Neural progenitor cell (in vitro differentiated cells): ENCODE measurements around the gene SLC43A3. TPM values are rescaled to one million over a fixed set of nuclear protein-coding genes. Genes with fewer than 3 reads are reported as not detected.

Source experiments
- DNase-seq: peaks from one replicate; pipeline ENCODE4 v3.0.0-alpha.2; 2016; ENCODE audit warnings: low spot score
- H2AFZ ChIP-seq: fragments of 200-600 bp; sonication (generic); replicated peaks from 2 replicates; pipeline ENCODE4 v1.6.1; 2016; ENCODE audit warnings: antibody characterized with exemption
- H3F3A ChIP-seq: fragments of 200-600 bp; sonication (generic); 2 replicates; pipeline ENCODE4 v1.6.1; 2016; ENCODE audit warnings: antibody characterized with exemption, low read depth
- H3K27ac ChIP-seq: fragments of 200-600 bp; sonication (generic); 2 replicates; pipeline ENCODE4 v1.5.1; 2016; ENCODE audit warnings: mild to moderate bottlenecking
- H3K27me3 ChIP-seq: fragments of 200-600 bp; sonication (generic); 2 replicates; pipeline ENCODE4 v1.6.1; 2016; ENCODE audit warnings: mild to moderate bottlenecking, moderate library complexity
- H3K36me3 ChIP-seq: fragments of 200-600 bp; sonication (generic); 2 replicates; pipeline ENCODE4 v1.5.1; 2016
- H3K4me1 ChIP-seq: fragments of 200-600 bp; sonication (generic); 2 replicates; pipeline ENCODE4 v1.6.1; 2016; ENCODE audit warnings: mixed run types
- H3K4me2 ChIP-seq: fragments of 200-600 bp; sonication (generic); 2 replicates; pipeline ENCODE4 v1.6.1; 2016
- H3K4me3 ChIP-seq: fragments of 200-600 bp; sonication (generic); 2 replicates; pipeline ENCODE4 v1.5.1; 2016
- H3K79me2 ChIP-seq: fragments of 200-600 bp; sonication (generic); 2 replicates; pipeline ENCODE4 v1.6.1; 2016; ENCODE audit warnings: low read depth
- H3K9ac ChIP-seq: fragments of 200-600 bp; sonication (generic); 2 replicates; pipeline ENCODE4 v1.6.1; 2016
- H3K9me3 ChIP-seq: fragments of 200-600 bp; sonication (generic); 2 replicates; pipeline ENCODE4 v1.5.1; 2016; ENCODE audit warnings: low read depth
- H4K20me1 ChIP-seq: fragments of 200-600 bp; sonication (generic); 2 replicates; pipeline ENCODE4 v1.6.1; 2016; ENCODE audit warnings: low read depth
- H3K27ac Mint-ChIP-seq: 3 replicates; pipeline ENCODE4 v1.8.0; 2021; ENCODE audit warnings: mixed read lengths
- H3K27me3 Mint-ChIP-seq: 2 replicates; pipeline ENCODE4 v1.8.0; 2022; ENCODE audit warnings: low read depth, mild to moderate bottlenecking, inconsistent platforms, moderate library complexity, mixed read lengths; ENCODE audit not compliant: insufficient read depth
- H3K36me3 Mint-ChIP-seq: 3 replicates; pipeline ENCODE4 v1.8.0; 2021; ENCODE audit warnings: mixed read lengths
- H3K4me1 Mint-ChIP-seq: 3 replicates; pipeline ENCODE4 v1.8.0; 2021; ENCODE audit warnings: mixed read lengths
- H3K4me3 Mint-ChIP-seq: 3 replicates; pipeline ENCODE4 v1.8.0; 2021; ENCODE audit warnings: mild to moderate bottlenecking, moderate library complexity, mixed read lengths
- H3K9me3 Mint-ChIP-seq: 3 replicates; pipeline ENCODE4 v1.8.0; 2020; ENCODE audit warnings: mixed read lengths
- CTCF ChIP-seq: fragments of 200-600 bp; sonication (generic); IDR thresholded peaks from 2 replicates; pipeline ENCODE4 v1.5.1; 2017; ENCODE audit warnings: antibody characterized with exemption, mild to moderate bottlenecking
- EZH2 ChIP-seq: fragments of 200-600 bp; sonication (generic); IDR thresholded peaks from 2 replicates; pipeline ENCODE4 v1.6.1; 2017; ENCODE audit warnings: antibody characterized with exemption, mild to moderate bottlenecking, moderate library complexity
- EZH2phosphoT487 ChIP-seq: fragments of 200-600 bp; sonication (generic); IDR thresholded peaks from 2 replicates; pipeline ENCODE4 v1.6.1; 2017; ENCODE audit warnings: antibody characterized with exemption
- total RNA-seq: library from RNA; depleted of rRNA; stranded (reverse); fragments of >200 nt; gene quantifications from 2 replicates; pipeline ENCODE4 v1.2.3, GENCODE V29; 2015; ENCODE audit warnings: low replicate concordance

The SLC43A3 gene
- total RNA-seq, 1 donor from 2014 or later, result 5.6 TPM

- no peaks in the 10 kb centered on the region for H4K20me1 ChIP-seq
- no peak for DNase-seq
- peaks cover 23% of the 10 kb centered on the region for H3K4me1 Mint-ChIP-seq
- no peaks in the 10 kb centered on the region for H3K36me3 ChIP-seq
- peaks cover 6% of the 10 kb centered on the region for H3K27me3 Mint-ChIP-seq
- peaks cover 42% of the 10 kb centered on the region for H3K27me3 ChIP-seq
- H3K4me1 ChIP-seq, result no peaks in the 10 kb centered on the region
- TF ChIP-seq EZH2 (no peak), CTCF (peak; percentile 6)
- H3K4me2 ChIP-seq, result no peak overlapping the region
- no peaks in the 10 kb centered on the region for H3K9me3 ChIP-seq
- H3K79me2 ChIP-seq, result no peaks in the 10 kb centered on the region
- H3K4me3 Mint-ChIP-seq, result no peak overlapping the region
- no peak overlapping the region for H3K27ac Mint-ChIP-seq
- no peaks in the 10 kb centered on the region for H3K36me3 Mint-ChIP-seq
- no peak overlapping the region for H3K9ac ChIP-seq
- peaks cover 5% of the 10 kb centered on the region for H3F3A ChIP-seq
- no peak overlapping the region for H3K4me3 ChIP-seq
- H3K9me3 Mint-ChIP-seq, result no peaks in the 10 kb centered on the region
- peak overlapping the region; percentile 47 for H2AFZ ChIP-seq
- H3K27ac ChIP-seq, result no peak overlapping the region
Observed at GRCh38 chr11:57430952-57431351, 4.0 kb upstream of the SLC43A3 start.

GRCh38 chr11:57429946-57430345 is 3.0 kb upstream of the SLC43A3 start:
- Histone ChIP-seq H3K4me3 (no peak overlapping the region), H3K79me2 (no peaks in the 10 kb centered on the region), H3K27me3 (peaks cover 48% of the 10 kb centered on the region), H3K4me1 (no peaks in the 10 kb centered on the region), H3K4me2 (no peak overlapping the region), H3K9ac (no peak overlapping the region), H3K9me3 (no peaks in the 10 kb centered on the region), H3K27ac (no peak overlapping the region), H2AFZ (no peak overlapping the region), H3K36me3 (no peaks in the 10 kb centered on the region), H3F3A (peaks cover 8% of the 10 kb centered on the region), H4K20me1 (no peaks in the 10 kb centered on the region)
- Mint-ChIP-seq H3K4me1 (peaks cover 27% of the 10 kb centered on the region), H3K4me3 (no peak overlapping the region), H3K27ac (no peak overlapping the region), H3K9me3 (no peaks in the 10 kb centered on the region), H3K27me3 (peaks cover 5% of the 10 kb centered on the region), H3K36me3 (no peaks in the 10 kb centered on the region)
- no peak for TF ChIP-seq EZH2phosphoT487
- no peak for TF ChIP-seq EZH2
- TF ChIP-seq CTCF, result no peak
- DNase-seq, result no peak

- H3K9ac ChIP-seq, result no peak overlapping the region
- H3K36me3 ChIP-seq, result no peaks in the 10 kb centered on the region
- H3K27ac ChIP-seq, result no peak overlapping the region
- Mint-ChIP-seq H3K9me3 (no peaks in the 10 kb centered on the region), H3K27me3 (peaks cover 5% of the 10 kb centered on the region), H3K4me3 (no peak overlapping the region), H3K36me3 (no peaks in the 10 kb centered on the region), H3K27ac (no peak overlapping the region), H3K4me1 (peaks cover 36% of the 10 kb centered on the region)
- no peaks in the 10 kb centered on the region for H3K4me1 ChIP-seq
- TF ChIP-seq CTCF (no peak), EZH2 (no peak), EZH2phosphoT487 (no peak)
- peaks cover 8% of the 10 kb centered on the region for H3F3A ChIP-seq
- no peak overlapping the region for H3K4me2 ChIP-seq
- peaks cover 48% of the 10 kb centered on the region for H3K27me3 ChIP-seq
- no peak for DNase-seq
- no peak overlapping the region for H2AFZ ChIP-seq
- H3K9me3 ChIP-seq, result no peaks in the 10 kb centered on the region
- H3K79me2 ChIP-seq, result no peaks in the 10 kb centered on the region
- no peak overlapping the region for H3K4me3 ChIP-seq
- H4K20me1 ChIP-seq, result no peaks in the 10 kb centered on the region
Observed at GRCh38 chr11:57428643-57429042, 1.7 kb upstream of the SLC43A3 start.

GRCh38 chr11:57427727-57428082 is 784 bp upstream of the SLC43A3 start:
- Histone ChIP-seq H3K79me2 (no peaks in the 10 kb centered on the region), H4K20me1 (no peaks in the 10 kb centered on the region), H3K9me3 (no peaks in the 10 kb centered on the region), H2AFZ (no peak overlapping the region), H3K27me3 (peaks cover 48% of the 10 kb centered on the region), H3K4me3 (no peak overlapping the region), H3K4me2 (no peak overlapping the region), H3K9ac (no peak overlapping the region), H3K36me3 (no peaks in the 10 kb centered on the region), H3F3A (peaks cover 8% of the 10 kb centered on the region), H3K4me1 (no peaks in the 10 kb centered on the region), H3K27ac (no peak overlapping the region)
- no peak overlapping the region for H3K27ac Mint-ChIP-seq
- H3K27me3 Mint-ChIP-seq, result peaks cover 5% of the 10 kb centered on the region
- DNase-seq, result no peak
- peaks cover 36% of the 10 kb centered on the region for H3K4me1 Mint-ChIP-seq
- peak overlapping the region; percentile 83 for H3K4me3 Mint-ChIP-seq
- H3K36me3 Mint-ChIP-seq, result no peaks in the 10 kb centered on the region
- TF ChIP-seq EZH2 (no peak), CTCF (no peak), EZH2phosphoT487 (no peak)
- H3K9me3 Mint-ChIP-seq, result no peaks in the 10 kb centered on the region
